HG02678 (cell line): Measurements from ENCODE around the gene RAB11FIP5.
"Not testable (repeated sequence)": the region's sequence is repeated elsewhere in the genome, so short reads cannot be mapped to it uniquely, and the experiment has no call there.

Experiments
- ATAC-seq: cut with Tn5 transposase; IDR thresholded peaks from one replicate; pipeline ENCODE4 v1.9.1; 2021; ENCODE audit warnings: mild to moderate bottlenecking, moderate library complexity; ENCODE audit not compliant: unreplicated experiment

The RAB11FIP5 gene

GRCh38 chr2:73112913-73113854 lies at the start of gene RAB11FIP5:
Gene RAB11FIP5, minus strand, starts transcription at chr2:73112948. Its CDS starts 171 bp downstream, at chr2:73112777.
- peak; percentile 80 for ATAC-seq

- no peak for ATAC-seq
Observed at GRCh38 chr2:73156539-73157124, 43.9 kb upstream of the RAB11FIP5 start.

GRCh38 chr2:73142937-73143336 lies 30.2 kb upstream of the RAB11FIP5 start:
- ATAC-seq: no peak

- no peak for ATAC-seq
Observed at GRCh38 chr2:73141896-73142295, 29.1 kb upstream of the RAB11FIP5 start.

- no peak for ATAC-seq
Observed at GRCh38 chr2:73135236-73135635, 22.5 kb upstream of the RAB11FIP5 start.

GRCh38 chr2:73134471-73134870 lies 21.7 kb upstream of the RAB11FIP5 start:
- no peak for ATAC-seq

- ATAC-seq: no peak
Observed at GRCh38 chr2:73133566-73134197, 20.9 kb upstream of the RAB11FIP5 start.

GRCh38 chr2:73131807-73132206 lies 19.1 kb upstream of the RAB11FIP5 start:
- ATAC-seq: no peak

- no peak for ATAC-seq
Observed at GRCh38 chr2:73130790-73131189, 18.0 kb upstream of the RAB11FIP5 start.

- ATAC-seq: no peak
Observed at GRCh38 chr2:73128841-73129535, 16.2 kb upstream of the RAB11FIP5 start.

- ATAC-seq: no peak
Observed at GRCh38 chr2:73122536-73122935, 9.8 kb upstream of the RAB11FIP5 start.

GRCh38 chr2:73119611-73120239 lies 7.0 kb upstream of the RAB11FIP5 start:
- not testable (repeated sequence) for ATAC-seq

GRCh38 chr2:73117441-73117840 lies 4.7 kb upstream of the RAB11FIP5 start:
- ATAC-seq: no peak

GRCh38 chr2:73116182-73116960 lies 3.6 kb upstream of the RAB11FIP5 start:
- no peak for ATAC-seq

GRCh38 chr2:73114273-73114867 lies 1.6 kb upstream of the RAB11FIP5 start:
- no peak for ATAC-seq

- ATAC-seq: peak; percentile 24
Observed at GRCh38 chr2:73112026-73112912, 479 bp downstream of the RAB11FIP5 start.

GRCh38 chr2:73111073-73112025 lies 1.4 kb downstream of the RAB11FIP5 start:
- no peak for ATAC-seq
